HEK293 (cell line): Measurements from ENCODE around the gene PRKCZ.

Experiments used
- GLI4 ChIP-seq: fragments of 450-650 bp; formaldehyde crosslinking; IDR thresholded peaks from 2 replicates; pipeline ENCODE4 v1.5.1; 2016; ENCODE audit warnings: missing biosample characterization, missing genetic modification characterization
- HOXA7 ChIP-seq: sonication (generic); formaldehyde crosslinking; IDR thresholded peaks from 2 replicates; pipeline ENCODE4 v1.8.1; 2022; ENCODE audit warnings: missing genetic modification reagents, borderline replicate concordance
- SP2 ChIP-seq: fragments of 450-650 bp; formaldehyde crosslinking; IDR thresholded peaks from 2 replicates; pipeline ENCODE4 v1.5.1; 2016; ENCODE audit warnings: missing biosample characterization, missing genetic modification characterization
- ZBTB17 ChIP-seq: fragments of 450-650 bp; formaldehyde crosslinking; IDR thresholded peaks from 2 replicates; pipeline ENCODE4 v1.5.1; 2016; ENCODE audit warnings: missing biosample characterization, missing genetic modification characterization
- ZBTB21 ChIP-seq: fragments of 450-650 bp; formaldehyde crosslinking; IDR thresholded peaks from 2 replicates; pipeline ENCODE4 v1.5.1; 2017; ENCODE audit warnings: missing biosample characterization, missing genetic modification characterization
- ZEB2 ChIP-seq: fragments of 450-650 bp; formaldehyde crosslinking; IDR thresholded peaks from 2 replicates; pipeline ENCODE4 v1.5.1; 2016; ENCODE audit warnings: missing biosample characterization, missing genetic modification characterization
- ZIC2 ChIP-seq: fragments of 450-650 bp; formaldehyde crosslinking; IDR thresholded peaks from 2 replicates; pipeline ENCODE4 v1.5.1; 2016; ENCODE audit warnings: missing biosample characterization, missing genetic modification characterization
- ZNF311 ChIP-seq: fragments of 450-650 bp; formaldehyde crosslinking; IDR thresholded peaks from 2 replicates; pipeline ENCODE4 v1.5.1; 2017; ENCODE audit warnings: missing biosample characterization, missing genetic modification characterization, borderline replicate concordance
- ZNF416 ChIP-seq: fragments of 450-650 bp; formaldehyde crosslinking; IDR thresholded peaks from 2 replicates; pipeline ENCODE4 v1.5.1; 2016; ENCODE audit warnings: missing biosample characterization, missing genetic modification characterization
- ZNF423 ChIP-seq: fragments of 450-650 bp; formaldehyde crosslinking; IDR thresholded peaks from 2 replicates; pipeline ENCODE4 v1.5.1; 2016; ENCODE audit warnings: missing biosample characterization, missing genetic modification characterization
- ZNF521 ChIP-seq: fragments of 450-650 bp; formaldehyde crosslinking; IDR thresholded peaks from 2 replicates; pipeline ENCODE4 v1.5.1; 2017; ENCODE audit warnings: missing biosample characterization, mild to moderate bottlenecking, missing genetic modification characterization
- ZNF558 ChIP-seq: fragments of 450-650 bp; formaldehyde crosslinking; IDR thresholded peaks from 2 replicates; pipeline ENCODE4 v1.5.1; 2016; ENCODE audit warnings: missing biosample characterization, missing genetic modification characterization
- ZNF560 ChIP-seq: fragments of 450-650 bp; formaldehyde crosslinking; IDR thresholded peaks from 2 replicates; pipeline ENCODE4 v1.5.1; 2017; ENCODE audit warnings: missing biosample characterization, missing genetic modification characterization, borderline replicate concordance
- ZNF585B ChIP-seq: fragments of 450-650 bp; formaldehyde crosslinking; IDR thresholded peaks from 2 replicates; pipeline ENCODE4 v1.5.1; 2016; ENCODE audit warnings: missing biosample characterization, missing genetic modification characterization
- ZNF596 ChIP-seq: fragments of 450-650 bp; IDR thresholded peaks from 2 replicates; pipeline ENCODE4 v1.5.0; 2018; ENCODE audit warnings: missing biosample characterization, mild to moderate bottlenecking, missing genetic modification characterization, moderate library complexity
- ZNF600 ChIP-seq: fragments of 450-650 bp; formaldehyde crosslinking; IDR thresholded peaks from 2 replicates; pipeline ENCODE4 v1.5.1; 2016; ENCODE audit warnings: missing biosample characterization, missing genetic modification characterization
- ZNF610 ChIP-seq: fragments of 450-650 bp; formaldehyde crosslinking; IDR thresholded peaks from 2 replicates; pipeline ENCODE4 v1.5.1; 2016; ENCODE audit warnings: missing biosample characterization, missing genetic modification characterization, borderline replicate concordance
- ZNF629 ChIP-seq: fragments of 450-650 bp; formaldehyde crosslinking; IDR thresholded peaks from 2 replicates; pipeline ENCODE4 v1.5.1; 2017; ENCODE audit warnings: missing biosample characterization, missing genetic modification characterization
- ZNF660 ChIP-seq: fragments of 450-650 bp; IDR thresholded peaks from 2 replicates; pipeline ENCODE4 v1.5.1; 2018; ENCODE audit warnings: missing biosample characterization, mild to moderate bottlenecking, missing genetic modification characterization
- ZNF670 ChIP-seq: fragments of 450-650 bp; formaldehyde crosslinking; IDR thresholded peaks from 2 replicates; pipeline ENCODE4 v1.5.1; 2016; ENCODE audit warnings: missing biosample characterization, missing genetic modification characterization, low read depth
- ZNF777 ChIP-seq: fragments of 450-650 bp; formaldehyde crosslinking; IDR thresholded peaks from 2 replicates; pipeline ENCODE4 v1.5.1; 2017; ENCODE audit warnings: missing biosample characterization, missing genetic modification characterization, borderline replicate concordance
- TF ChIP-seq, protein P1 (sequence below): fragments of 450-650 bp; formaldehyde crosslinking; IDR thresholded peaks from 2 replicates; pipeline ENCODE4 v1.5.1; 2017; ENCODE audit warnings: missing biosample characterization, missing genetic modification characterization
- TF ChIP-seq, protein P2 (sequence below): fragments of 450-650 bp; formaldehyde crosslinking; IDR thresholded peaks from 2 replicates; pipeline ENCODE4 v1.5.1; 2016; ENCODE audit warnings: missing biosample characterization, missing genetic modification characterization
- TF ChIP-seq, protein P3 (sequence below): fragments of 450-650 bp; formaldehyde crosslinking; IDR thresholded peaks from 2 replicates; pipeline ENCODE4 v1.5.1; 2016; ENCODE audit warnings: missing biosample characterization, missing genetic modification characterization

Gene PRKCZ

DNA sequence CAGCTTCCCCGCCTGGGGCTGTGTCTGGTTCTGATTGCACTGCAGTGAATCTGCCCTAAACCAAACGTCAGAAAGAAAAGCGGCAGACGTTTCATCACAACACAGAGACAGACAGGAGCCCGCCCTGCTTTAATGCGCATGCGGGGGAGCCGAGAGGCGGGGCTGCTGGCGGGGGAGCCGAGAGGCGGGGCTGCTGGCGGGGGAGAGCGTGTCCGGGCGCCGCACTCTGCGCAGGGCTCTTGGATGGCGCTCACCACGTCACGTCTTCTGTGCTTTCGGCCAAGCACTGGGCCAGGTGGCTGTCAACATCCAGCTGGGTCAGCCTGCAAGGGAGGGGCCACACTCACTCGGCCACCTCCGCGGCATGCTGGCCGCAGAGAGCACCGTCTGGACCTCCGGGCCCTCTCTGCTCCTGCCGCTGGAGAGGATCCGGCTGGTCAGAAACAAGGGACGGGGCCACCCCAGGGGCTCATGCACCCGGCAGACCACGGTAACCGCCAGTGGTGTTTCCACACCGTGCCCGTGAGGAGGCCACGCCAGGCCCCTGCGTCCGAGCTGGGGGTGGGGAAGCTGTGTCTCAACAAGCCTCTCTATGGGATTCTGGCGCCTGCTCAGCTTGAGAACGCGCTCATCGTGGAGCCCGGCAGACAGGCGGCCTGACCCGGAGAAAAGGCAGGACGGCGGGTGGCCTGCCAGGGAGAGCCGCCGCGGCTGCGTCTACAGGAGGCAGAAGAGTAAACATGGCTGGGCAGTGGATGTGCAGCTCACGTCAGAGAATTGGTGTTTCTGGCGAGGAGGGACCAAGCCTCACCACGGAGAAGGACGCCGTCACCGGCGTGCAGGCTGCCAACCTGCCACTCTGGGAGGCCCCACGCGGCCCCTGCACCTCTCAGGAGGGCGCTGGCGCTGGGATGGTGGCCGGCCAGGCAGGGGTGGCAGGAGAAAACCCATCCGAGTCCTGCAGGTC lies 139.5 kb downstream of the PRKCZ start (continued):
- TF ChIP-seq ZEB2 (tag by site-specific recombination): 0 out of 2 replicates have a peak, but pooled peaks have one; percentile 54
- TF ChIP-seq ZNF423: no peak
- TF ChIP-seq ZNF416 (tag by site-specific recombination): no peak
- no peak for TF ChIP-seq ZNF558 (tag by site-specific recombination)
- no peak for TF ChIP-seq ZNF521 (tag by site-specific recombination)
- no peak for TF ChIP-seq ZNF560 (tag by site-specific recombination)
- no peak for TF ChIP-seq GLI4 (tag by site-specific recombination)
- TF ChIP-seq, protein P1, sequence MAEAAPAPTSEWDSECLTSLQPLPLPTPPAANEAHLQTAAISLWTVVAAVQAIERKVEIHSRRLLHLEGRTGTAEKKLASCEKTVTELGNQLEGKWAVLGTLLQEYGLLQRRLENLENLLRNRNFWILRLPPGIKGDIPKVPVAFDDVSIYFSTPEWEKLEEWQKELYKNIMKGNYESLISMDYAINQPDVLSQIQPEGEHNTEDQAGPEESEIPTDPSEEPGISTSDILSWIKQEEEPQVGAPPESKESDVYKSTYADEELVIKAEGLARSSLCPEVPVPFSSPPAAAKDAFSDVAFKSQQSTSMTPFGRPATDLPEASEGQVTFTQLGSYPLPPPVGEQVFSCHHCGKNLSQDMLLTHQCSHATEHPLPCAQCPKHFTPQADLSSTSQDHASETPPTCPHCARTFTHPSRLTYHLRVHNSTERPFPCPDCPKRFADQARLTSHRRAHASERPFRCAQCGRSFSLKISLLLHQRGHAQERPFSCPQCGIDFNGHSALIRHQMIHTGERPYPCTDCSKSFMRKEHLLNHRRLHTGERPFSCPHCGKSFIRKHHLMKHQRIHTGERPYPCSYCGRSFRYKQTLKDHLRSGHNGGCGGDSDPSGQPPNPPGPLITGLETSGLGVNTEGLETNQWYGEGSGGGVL (tag by site-specific recombination): no peak
- TF ChIP-seq ZNF311 (tag by site-specific recombination): no peak
- peak; percentile 88 for TF ChIP-seq ZNF629 (tag by site-specific recombination)
- TF ChIP-seq ZBTB17 (tag by site-specific recombination): no peak
- no peak for TF ChIP-seq ZNF777 (tag by site-specific recombination)
- no peak for TF ChIP-seq ZNF585B (tag by site-specific recombination)
- TF ChIP-seq ZNF596 (tag by site-specific recombination): no peak
- peak; percentile 26; the same call in 1 of the 2 replicates for TF ChIP-seq ZNF660 (tag by site-specific recombination)
- peak; percentile 93 for TF ChIP-seq ZIC2
- no peak for TF ChIP-seq ZNF670 (tag by site-specific recombination)
- TF ChIP-seq, protein P2, sequence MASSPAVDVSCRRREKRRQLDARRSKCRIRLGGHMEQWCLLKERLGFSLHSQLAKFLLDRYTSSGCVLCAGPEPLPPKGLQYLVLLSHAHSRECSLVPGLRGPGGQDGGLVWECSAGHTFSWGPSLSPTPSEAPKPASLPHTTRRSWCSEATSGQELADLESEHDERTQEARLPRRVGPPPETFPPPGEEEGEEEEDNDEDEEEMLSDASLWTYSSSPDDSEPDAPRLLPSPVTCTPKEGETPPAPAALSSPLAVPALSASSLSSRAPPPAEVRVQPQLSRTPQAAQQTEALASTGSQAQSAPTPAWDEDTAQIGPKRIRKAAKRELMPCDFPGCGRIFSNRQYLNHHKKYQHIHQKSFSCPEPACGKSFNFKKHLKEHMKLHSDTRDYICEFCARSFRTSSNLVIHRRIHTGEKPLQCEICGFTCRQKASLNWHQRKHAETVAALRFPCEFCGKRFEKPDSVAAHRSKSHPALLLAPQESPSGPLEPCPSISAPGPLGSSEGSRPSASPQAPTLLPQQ: peak; percentile 48; the same call in 1 of the 2 replicates
- no peak for TF ChIP-seq HOXA7
- 0 out of 2 replicates have a peak, but pooled peaks have one; percentile 31 for TF ChIP-seq ZNF610 (tag by site-specific recombination)
- 0 out of 2 replicates have a peak, but pooled peaks have one; percentile 56 for TF ChIP-seq ZNF600 (tag by site-specific recombination)
- 0 out of 2 replicates have a peak, but pooled peaks have one; percentile 40 for TF ChIP-seq ZBTB21 (tag by site-specific recombination)
- TF ChIP-seq, protein P3, sequence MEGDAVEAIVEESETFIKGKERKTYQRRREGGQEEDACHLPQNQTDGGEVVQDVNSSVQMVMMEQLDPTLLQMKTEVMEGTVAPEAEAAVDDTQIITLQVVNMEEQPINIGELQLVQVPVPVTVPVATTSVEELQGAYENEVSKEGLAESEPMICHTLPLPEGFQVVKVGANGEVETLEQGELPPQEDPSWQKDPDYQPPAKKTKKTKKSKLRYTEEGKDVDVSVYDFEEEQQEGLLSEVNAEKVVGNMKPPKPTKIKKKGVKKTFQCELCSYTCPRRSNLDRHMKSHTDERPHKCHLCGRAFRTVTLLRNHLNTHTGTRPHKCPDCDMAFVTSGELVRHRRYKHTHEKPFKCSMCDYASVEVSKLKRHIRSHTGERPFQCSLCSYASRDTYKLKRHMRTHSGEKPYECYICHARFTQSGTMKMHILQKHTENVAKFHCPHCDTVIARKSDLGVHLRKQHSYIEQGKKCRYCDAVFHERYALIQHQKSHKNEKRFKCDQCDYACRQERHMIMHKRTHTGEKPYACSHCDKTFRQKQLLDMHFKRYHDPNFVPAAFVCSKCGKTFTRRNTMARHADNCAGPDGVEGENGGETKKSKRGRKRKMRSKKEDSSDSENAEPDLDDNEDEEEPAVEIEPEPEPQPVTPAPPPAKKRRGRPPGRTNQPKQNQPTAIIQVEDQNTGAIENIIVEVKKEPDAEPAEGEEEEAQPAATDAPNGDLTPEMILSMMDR (tag by site-specific recombination): 0 out of 2 replicates have a peak, but pooled peaks have one; percentile 14
- peak; percentile 85 for TF ChIP-seq SP2 (tag by site-specific recombination)
